ENCODE measurements around the gene SYNDIG1. TPM values are rescaled to one million over a fixed set of nuclear protein-coding genes. Genes with fewer than 3 reads are reported as not detected.

SYNDIG1 gene
- total RNA-seq, 1 donor: not detected

DNA sequence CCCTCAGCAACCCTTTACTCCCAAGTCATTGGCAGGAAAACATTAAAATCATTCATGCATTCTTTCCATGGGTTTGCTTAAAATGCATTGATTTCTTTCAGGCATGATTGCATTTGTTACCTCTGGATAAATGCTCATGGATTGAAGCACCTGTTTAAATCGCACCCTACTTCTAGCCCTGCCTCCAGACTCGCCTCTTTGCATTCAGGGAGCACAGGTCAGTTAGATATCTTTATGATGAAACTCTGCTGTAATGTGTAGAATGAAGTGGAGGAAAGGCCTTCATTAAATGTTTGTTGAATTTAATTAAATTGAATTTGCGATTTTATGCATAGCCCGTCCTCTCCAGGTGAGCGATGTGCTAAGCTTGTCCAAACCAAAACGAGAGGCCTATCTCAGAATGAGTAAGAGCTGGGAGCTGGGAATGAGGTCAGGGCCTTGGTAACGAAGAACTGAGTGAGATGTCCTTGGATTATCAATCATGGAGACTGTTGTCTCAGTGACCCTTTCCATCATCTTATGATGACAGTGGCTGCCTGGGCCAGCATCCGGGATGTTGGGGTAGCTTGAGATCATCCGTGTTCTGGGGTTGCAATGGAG, 210.1 kb downstream of the SYNDIG1 start:
- TF ChIP-seq, protein P1, sequence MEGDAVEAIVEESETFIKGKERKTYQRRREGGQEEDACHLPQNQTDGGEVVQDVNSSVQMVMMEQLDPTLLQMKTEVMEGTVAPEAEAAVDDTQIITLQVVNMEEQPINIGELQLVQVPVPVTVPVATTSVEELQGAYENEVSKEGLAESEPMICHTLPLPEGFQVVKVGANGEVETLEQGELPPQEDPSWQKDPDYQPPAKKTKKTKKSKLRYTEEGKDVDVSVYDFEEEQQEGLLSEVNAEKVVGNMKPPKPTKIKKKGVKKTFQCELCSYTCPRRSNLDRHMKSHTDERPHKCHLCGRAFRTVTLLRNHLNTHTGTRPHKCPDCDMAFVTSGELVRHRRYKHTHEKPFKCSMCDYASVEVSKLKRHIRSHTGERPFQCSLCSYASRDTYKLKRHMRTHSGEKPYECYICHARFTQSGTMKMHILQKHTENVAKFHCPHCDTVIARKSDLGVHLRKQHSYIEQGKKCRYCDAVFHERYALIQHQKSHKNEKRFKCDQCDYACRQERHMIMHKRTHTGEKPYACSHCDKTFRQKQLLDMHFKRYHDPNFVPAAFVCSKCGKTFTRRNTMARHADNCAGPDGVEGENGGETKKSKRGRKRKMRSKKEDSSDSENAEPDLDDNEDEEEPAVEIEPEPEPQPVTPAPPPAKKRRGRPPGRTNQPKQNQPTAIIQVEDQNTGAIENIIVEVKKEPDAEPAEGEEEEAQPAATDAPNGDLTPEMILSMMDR (IDR thresholded peaks at IDR 0.05; ENCODE audit: insufficient read depth, low read depth, low read length): no peak
- DNase-seq (ENCODE audit: low read depth): no peak
- H3K4me3 ChIP-seq (ENCODE audit: low read depth, low read length): no peak overlapping the region

DNA sequence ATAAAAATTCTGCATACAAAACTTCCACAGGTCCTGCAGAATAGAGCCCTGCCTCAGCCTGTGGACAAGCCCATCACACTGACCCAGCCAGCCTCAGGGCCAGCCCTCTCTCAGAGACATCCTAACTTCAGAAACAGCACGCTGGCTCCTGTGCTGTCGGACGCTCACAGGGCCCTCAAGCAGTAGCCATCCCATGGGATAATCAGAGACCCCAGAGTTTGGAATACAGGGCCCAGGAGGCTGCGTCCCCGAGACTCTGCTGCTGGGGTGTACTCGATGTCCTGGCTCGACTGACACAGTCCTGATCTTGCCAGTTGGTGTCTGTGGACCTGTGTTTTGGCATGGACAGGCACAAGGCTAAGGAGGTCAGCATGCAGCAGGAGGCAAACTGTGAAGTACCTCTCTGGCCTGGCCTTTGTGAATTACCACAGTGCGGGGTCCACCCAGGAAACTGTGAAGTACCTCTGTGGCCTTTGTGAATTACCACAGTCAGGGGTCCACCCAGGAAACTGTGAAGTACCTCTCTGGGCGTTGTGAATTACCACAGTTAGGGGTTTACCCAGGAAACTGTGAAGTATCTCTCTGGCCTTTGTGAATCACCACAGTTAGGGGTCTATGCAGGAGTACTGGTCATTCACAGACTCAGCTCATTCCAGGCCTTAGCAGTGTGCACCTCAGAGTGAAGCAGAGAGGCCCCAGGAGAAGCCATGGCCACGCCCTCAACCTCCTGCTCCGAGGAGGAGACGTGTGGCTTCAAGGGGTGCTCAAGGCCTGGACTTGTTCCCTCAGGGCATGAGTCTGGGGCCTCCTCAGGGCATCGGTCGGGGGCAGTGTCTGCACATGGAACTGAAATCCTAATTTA, 212.4 kb downstream of the SYNDIG1 start:
- no peak overlapping the region for H3K4me3 ChIP-seq (ENCODE audit: low read depth, low read length)
- TF ChIP-seq, protein P1 (IDR thresholded peaks at IDR 0.05; ENCODE audit: insufficient read depth, low read depth, low read length): no peak
- DNase-seq (ENCODE audit: low read depth): no peak

DNA sequence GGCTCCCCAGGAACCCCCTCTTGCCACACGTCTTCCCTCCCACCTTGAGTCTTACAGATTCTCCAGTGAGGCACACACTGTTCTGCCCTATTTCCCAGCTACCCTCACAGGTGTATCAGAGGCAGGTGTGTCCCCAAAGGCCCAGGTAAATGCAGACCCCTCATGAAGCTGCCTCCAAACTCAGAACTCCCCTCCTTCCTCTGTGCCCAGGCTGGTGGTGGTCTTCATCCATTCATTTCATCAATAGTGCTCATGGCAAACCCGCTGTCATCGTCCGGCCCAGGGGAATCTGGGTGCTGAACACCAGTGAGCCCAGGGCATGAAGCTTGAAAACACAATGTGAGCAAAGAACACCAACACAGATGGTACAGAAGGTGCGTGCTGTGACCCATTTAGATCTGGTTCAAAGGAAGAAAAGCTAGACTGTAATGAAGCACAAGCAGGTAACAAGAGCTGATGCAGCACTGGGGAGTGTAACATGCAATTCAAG, 213.1 kb downstream of the SYNDIG1 start:
- TF ChIP-seq, protein P1 (IDR thresholded peaks at IDR 0.05; ENCODE audit: insufficient read depth, low read depth, low read length): no peak
- no peak overlapping the region for H3K4me3 ChIP-seq (ENCODE audit: low read depth, low read length)
- no peak for DNase-seq (ENCODE audit: low read depth)

DNA sequence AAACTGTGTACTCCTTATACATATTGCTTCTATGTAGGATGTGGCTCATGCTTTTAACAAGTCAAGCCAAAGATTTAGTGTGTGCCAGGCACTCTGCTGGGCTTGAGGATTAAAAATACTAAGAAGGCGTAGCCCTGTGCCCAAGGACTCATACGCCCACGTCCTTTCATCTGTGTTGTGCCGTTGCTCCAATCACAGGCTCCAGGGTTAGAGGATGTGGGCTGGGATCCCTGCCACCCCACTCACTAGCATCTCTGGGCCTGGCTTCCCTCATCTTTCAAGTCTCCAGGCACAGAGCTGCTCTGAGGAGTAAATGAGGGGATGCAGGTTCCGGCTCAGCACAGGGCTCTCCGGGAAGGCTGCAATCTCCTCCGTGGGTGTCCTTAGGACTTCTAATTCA, 214.2 kb downstream of the SYNDIG1 start:
- TF ChIP-seq, protein P1 (IDR thresholded peaks at IDR 0.05; ENCODE audit: insufficient read depth, low read depth, low read length): no peak
- no peak for DNase-seq (ENCODE audit: low read depth)
- H3K4me3 ChIP-seq (ENCODE audit: low read depth, low read length): no peak overlapping the region

DNA sequence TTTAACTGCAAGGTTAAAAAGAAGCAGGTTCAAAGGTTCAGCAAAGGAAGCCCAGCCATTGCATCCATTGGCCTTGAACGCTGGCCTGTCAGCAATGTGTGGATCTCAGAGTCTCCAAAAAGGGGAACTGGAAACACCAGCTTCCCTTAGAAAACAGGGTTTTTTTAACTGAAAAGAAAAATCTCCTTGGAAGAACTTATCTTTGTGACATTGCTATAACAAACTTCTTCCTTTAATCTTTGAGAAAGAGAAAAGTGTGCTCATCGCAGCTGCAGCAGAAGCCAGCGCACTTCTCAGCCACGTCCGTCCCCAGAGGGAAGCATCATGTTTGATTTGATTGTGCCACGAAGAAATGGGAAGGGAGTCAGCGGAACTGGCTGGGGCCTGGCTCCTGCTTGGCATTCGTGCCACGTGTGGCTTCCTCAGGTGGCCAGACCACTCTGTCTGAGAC, 215.0 kb downstream of the SYNDIG1 start:
- TF ChIP-seq, protein P1 (IDR thresholded peaks at IDR 0.05; ENCODE audit: insufficient read depth, low read depth, low read length): no peak
- H3K4me3 ChIP-seq (ENCODE audit: low read depth, low read length): no peak overlapping the region
- DNase-seq (ENCODE audit: low read depth): no peak

DNA sequence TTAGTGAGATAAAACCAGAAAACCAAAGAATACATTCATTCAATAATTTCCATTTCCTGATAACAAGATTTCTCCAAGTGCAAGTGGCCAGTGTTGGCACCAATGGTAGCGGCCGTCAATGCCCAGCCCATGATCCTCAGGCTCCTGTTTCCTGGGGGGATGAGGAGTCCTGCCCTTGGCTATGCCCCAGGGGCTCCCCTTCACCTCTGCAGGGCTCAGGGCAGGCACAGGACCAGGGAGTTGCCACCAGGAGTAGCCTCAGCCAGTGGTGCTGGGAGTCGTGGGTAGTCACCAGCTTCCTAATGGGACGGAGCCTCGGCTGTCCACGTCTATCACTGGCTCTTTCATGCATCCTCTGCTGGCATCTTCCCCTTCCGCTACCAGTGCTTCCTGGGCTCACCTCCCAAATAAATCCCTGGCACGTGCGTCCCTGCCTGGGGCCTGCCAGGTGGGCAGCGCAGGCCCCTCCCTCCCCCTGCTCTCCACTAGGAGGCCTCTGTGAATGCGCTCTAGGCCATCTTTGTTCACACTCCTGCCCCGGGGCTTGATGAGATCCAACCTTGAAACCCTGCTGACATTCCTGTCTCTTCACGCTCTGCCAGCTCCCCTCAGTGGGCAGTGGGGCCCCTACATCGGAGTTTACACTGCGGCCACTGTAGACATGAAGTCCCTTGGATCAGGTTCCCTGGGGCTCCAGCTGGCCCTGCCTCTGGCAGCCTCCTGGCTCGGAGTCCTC, 215.7 kb downstream of the SYNDIG1 start:
- TF ChIP-seq, protein P1 (IDR thresholded peaks at IDR 0.05; ENCODE audit: insufficient read depth, low read depth, low read length): no peak
- DNase-seq (ENCODE audit: low read depth): no peak
- H3K4me3 ChIP-seq (ENCODE audit: low read depth, low read length): no peak overlapping the region

Measured in fibroblast of villous mesenchyme (primary cell).